NB4 (cell line): ENCODE data around the gene ZNF212.

Experiments used
- DNase-seq: peaks from one replicate; pipeline ENCODE4 v3.0.0; 2010; ENCODE audit warnings: low read depth
- H3K4me3 ChIP-seq: one replicate; pipeline ENCODE4 v1.5.1; 2011; ENCODE audit warnings: mild to moderate bottlenecking, low read depth, low read length, moderate library complexity
- MYC ChIP-seq: IDR thresholded peaks from 2 replicates; pipeline ENCODE4 v1.6.1; 2011; ENCODE audit warnings: low read depth, low read length
- POLR2A ChIP-seq: IDR thresholded peaks from 2 replicates; pipeline ENCODE4 v1.6.1; 2011; ENCODE audit warnings: mild to moderate bottlenecking; ENCODE audit not compliant: insufficient read length; ENCODE audit errors: extremely low read depth
- TF ChIP-seq, protein P1 (sequence below): IDR thresholded peaks from one replicate; pipeline ENCODE4 v1.5.1; 2012; ENCODE audit warnings: low read depth, low read length
- TF ChIP-seq, protein P2 (sequence below): IDR thresholded peaks from 2 replicates; pipeline ENCODE4 v1.6.1; 2011; ENCODE audit warnings: low read depth, low read length

Gene ZNF212

DNA sequence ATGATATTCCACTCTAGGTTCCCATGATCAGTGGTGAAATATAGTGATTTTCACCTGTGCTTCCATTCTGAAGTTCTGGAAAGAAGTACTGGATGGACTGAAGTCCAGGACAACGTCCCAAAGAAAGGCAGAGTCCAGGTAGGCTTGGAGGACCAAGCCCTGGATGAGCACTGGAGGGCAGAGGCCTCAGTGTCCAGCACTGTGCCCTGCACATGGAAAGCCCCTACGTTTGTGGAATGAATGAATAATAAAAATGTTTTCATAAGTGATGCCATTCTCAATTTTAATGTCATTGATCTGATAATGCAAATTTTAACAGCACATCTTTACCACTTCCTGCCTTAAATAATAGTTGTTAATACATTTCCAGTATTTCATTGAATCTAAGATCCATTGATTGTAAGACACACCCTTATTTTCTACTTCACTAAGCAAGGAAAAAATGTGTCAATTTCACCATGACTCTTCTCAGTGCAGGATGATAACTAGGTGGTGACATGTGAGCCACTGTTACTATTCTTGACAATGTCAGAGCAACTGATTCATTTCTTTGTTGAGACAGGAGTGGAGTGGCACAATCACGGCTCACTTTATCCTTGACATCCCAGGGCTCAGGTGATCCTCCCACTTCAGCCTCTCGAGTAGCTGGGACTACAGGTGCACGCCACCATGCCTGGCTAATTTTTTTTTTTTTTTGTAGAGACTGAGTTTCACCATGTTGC lies 57.7 kb downstream of the ZNF212 start:
- no peak overlapping the region for H3K4me3 ChIP-seq
- no peak for DNase-seq
- TF ChIP-seq, protein P1, sequence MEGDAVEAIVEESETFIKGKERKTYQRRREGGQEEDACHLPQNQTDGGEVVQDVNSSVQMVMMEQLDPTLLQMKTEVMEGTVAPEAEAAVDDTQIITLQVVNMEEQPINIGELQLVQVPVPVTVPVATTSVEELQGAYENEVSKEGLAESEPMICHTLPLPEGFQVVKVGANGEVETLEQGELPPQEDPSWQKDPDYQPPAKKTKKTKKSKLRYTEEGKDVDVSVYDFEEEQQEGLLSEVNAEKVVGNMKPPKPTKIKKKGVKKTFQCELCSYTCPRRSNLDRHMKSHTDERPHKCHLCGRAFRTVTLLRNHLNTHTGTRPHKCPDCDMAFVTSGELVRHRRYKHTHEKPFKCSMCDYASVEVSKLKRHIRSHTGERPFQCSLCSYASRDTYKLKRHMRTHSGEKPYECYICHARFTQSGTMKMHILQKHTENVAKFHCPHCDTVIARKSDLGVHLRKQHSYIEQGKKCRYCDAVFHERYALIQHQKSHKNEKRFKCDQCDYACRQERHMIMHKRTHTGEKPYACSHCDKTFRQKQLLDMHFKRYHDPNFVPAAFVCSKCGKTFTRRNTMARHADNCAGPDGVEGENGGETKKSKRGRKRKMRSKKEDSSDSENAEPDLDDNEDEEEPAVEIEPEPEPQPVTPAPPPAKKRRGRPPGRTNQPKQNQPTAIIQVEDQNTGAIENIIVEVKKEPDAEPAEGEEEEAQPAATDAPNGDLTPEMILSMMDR: no peak
- TF ChIP-seq, protein P2, sequence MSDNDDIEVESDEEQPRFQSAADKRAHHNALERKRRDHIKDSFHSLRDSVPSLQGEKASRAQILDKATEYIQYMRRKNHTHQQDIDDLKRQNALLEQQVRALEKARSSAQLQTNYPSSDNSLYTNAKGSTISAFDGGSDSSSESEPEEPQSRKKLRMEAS: no peak
- TF ChIP-seq POLR2A (no peak), MYC (no peak)

GRCh38 chr7:149300620-149301285 lies 61.3 kb downstream of the ZNF212 start:
- TF ChIP-seq MYC (no peak), POLR2A (no peak)
- TF ChIP-seq, protein P1: no peak
- TF ChIP-seq, protein P2: no peak
- H3K4me3 ChIP-seq: no peak overlapping the region
- no peak for DNase-seq

DNA sequence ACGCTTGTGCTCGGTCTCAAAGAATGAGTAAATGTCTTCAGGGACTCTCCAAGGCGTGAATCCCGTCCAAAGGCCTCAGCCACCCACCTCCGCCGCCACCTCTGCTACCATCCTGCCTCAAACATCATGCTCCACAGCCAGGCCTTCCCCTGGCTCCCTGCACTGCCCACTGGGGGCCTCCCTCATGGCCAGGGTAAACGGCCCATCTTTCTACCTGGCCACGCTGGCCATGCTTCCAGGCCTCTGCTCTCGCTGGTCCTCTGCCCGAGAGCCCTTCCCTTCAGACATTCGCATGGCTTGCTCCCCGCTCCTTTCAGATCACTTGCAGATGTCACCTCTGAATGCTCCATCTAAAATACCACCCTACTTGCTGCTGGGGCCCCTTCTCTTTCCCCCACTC lies 62.8 kb downstream of the ZNF212 start:
- no peak overlapping the region for H3K4me3 ChIP-seq
- TF ChIP-seq MYC (no peak), POLR2A (no peak)
- TF ChIP-seq, protein P2: no peak
- TF ChIP-seq, protein P1: no peak
- no peak for DNase-seq

GRCh38 chr7:149302865-149303264 lies 63.4 kb downstream of the ZNF212 start:
- H3K4me3 ChIP-seq: no peak overlapping the region
- no peak for DNase-seq
- TF ChIP-seq, protein P1: no peak
- TF ChIP-seq, protein P2: no peak
- TF ChIP-seq POLR2A (no peak), MYC (no peak)

- TF ChIP-seq, protein P1: no peak
- TF ChIP-seq MYC (no peak), POLR2A (no peak)
- TF ChIP-seq, protein P2: no peak
- DNase-seq: no peak
Measured at GRCh38 chr7:149304006-149304405, 64.6 kb downstream of the ZNF212 start.

More at GRCh38 chr7:149304006-149304405, 64.6 kb downstream of the ZNF212 start:
- no peak overlapping the region for H3K4me3 ChIP-seq
